WTC11 (cell line): ENCODE results near the gene ASF1A. TPM values are rescaled to one million over a fixed set of nuclear protein-coding genes. Genes with fewer than 3 reads are reported as not detected.

Experiments
- ATAC-seq: fragments of 200-7000 bp; cut with Tn5 transposase; 2 replicates; pipeline ENCODE4 v1.10.0; 2021; ENCODE audit warnings: mild to moderate bottlenecking, moderate library complexity
- CTCF ChIA-PET: fragments of 300-600 bp; sonication (Branson Sonifier 250); formaldehyde crosslinking; loops from one replicate; lab custom pipeline; 2021; ENCODE audit warnings: antibody characterized with exemption; lab: Charles Lee
- POLR2A ChIA-PET: fragments of 350-600 bp; sonication (Branson Sonifier 250); formaldehyde crosslinking; loops from one replicate; lab custom pipeline; 2021; ENCODE audit warnings: antibody characterized with exemption; lab: Charles Lee
- DNase-seq: peaks from one replicate; pipeline ENCODE4 v3.0.0; 2021; ENCODE audit warnings: low spot score
- H3K27ac Mint-ChIP-seq: 2 replicates; pipeline ENCODE4 v1.8.0; 2021; ENCODE audit warnings: mixed read lengths
- H3K27me3 Mint-ChIP-seq: 2 replicates; pipeline ENCODE4 v1.8.0; 2021; ENCODE audit warnings: low read depth, mild to moderate bottlenecking, moderate library complexity, mixed read lengths
- H3K36me3 Mint-ChIP-seq: 2 replicates; pipeline ENCODE4 v1.8.0; 2021; ENCODE audit warnings: mixed read lengths
- H3K4me1 Mint-ChIP-seq: 2 replicates; pipeline ENCODE4 v1.8.0; 2022; ENCODE audit warnings: mixed read lengths
- H3K4me3 Mint-ChIP-seq: 2 replicates; pipeline ENCODE4 v1.8.0; 2021; ENCODE audit warnings: mild to moderate bottlenecking, moderate library complexity, mixed read lengths
- H3K9me3 Mint-ChIP-seq: 2 replicates; pipeline ENCODE4 v1.8.0; 2021; ENCODE audit warnings: mixed read lengths
- AR ChIP-seq: fragments of 250-450 bp; sonication (Bioruptor Pico); IDR thresholded peaks from 2 replicates; pipeline ENCODE4 v1.9.0; 2021; ENCODE audit warnings: mild to moderate bottlenecking
- ATF1 ChIP-seq: sonication (generic); formaldehyde crosslinking; IDR thresholded peaks from 2 replicates; pipeline ENCODE4 v1.8.1; 2023; ENCODE audit warnings: mild to moderate bottlenecking, moderate library complexity, missing genetic modification reagents
- CREB1 ChIP-seq: sonication (generic); formaldehyde crosslinking; IDR thresholded peaks from 2 replicates; pipeline ENCODE4 v1.8.0; 2023; ENCODE audit warnings: mild to moderate bottlenecking, missing genetic modification reagents
- CREM ChIP-seq: sonication (generic); formaldehyde crosslinking; IDR thresholded peaks from 2 replicates; pipeline ENCODE4 v1.8.1; 2022; ENCODE audit warnings: mild to moderate bottlenecking, missing genetic modification reagents, moderate library complexity
- CTCF ChIP-seq: fragments of 200-600 bp; IDR thresholded peaks from 2 replicates; pipeline ENCODE4 v1.8.0; 2022; ENCODE audit warnings: antibody characterized with exemption
- E2F1 ChIP-seq: sonication (generic); formaldehyde crosslinking; IDR thresholded peaks from 2 replicates; pipeline ENCODE4 v1.8.0; 2022; ENCODE audit warnings: mild to moderate bottlenecking, missing genetic modification reagents
- E2F4 ChIP-seq: sonication (generic); formaldehyde crosslinking; IDR thresholded peaks from 2 replicates; pipeline ENCODE4 v1.8.1; 2022; ENCODE audit warnings: low read depth, mild to moderate bottlenecking, moderate library complexity, missing genetic modification reagents, borderline replicate concordance
- E2F5 ChIP-seq: sonication (generic); formaldehyde crosslinking; IDR thresholded peaks from 2 replicates; pipeline ENCODE4 v1.8.1; 2022; ENCODE audit warnings: mild to moderate bottlenecking, moderate library complexity, missing genetic modification reagents
- EMX1 ChIP-seq: fragments of 250-450 bp; sonication (Bioruptor Pico); IDR thresholded peaks from 2 replicates; pipeline ENCODE4 v1.8.0; 2021; ENCODE audit warnings: mild to moderate bottlenecking
- HMGA2 ChIP-seq: fragments of 250-450 bp; sonication (Bioruptor Pico); IDR thresholded peaks from 2 replicates; pipeline ENCODE4 v1.4.0; 2021; ENCODE audit warnings: mild to moderate bottlenecking, moderate library complexity
- IRF1 ChIP-seq: sonication (generic); formaldehyde crosslinking; IDR thresholded peaks from 2 replicates; pipeline ENCODE4 v1.8.0; 2023; ENCODE audit warnings: missing genetic modification reagents
- IRF2 ChIP-seq: sonication (generic); formaldehyde crosslinking; IDR thresholded peaks from 2 replicates; pipeline ENCODE4 v1.8.0; 2022; ENCODE audit warnings: low read depth, missing genetic modification reagents, borderline replicate concordance
- NR2C2 ChIP-seq: sonication (generic); formaldehyde crosslinking; IDR thresholded peaks from 2 replicates; pipeline ENCODE4 v1.8.0; 2022; ENCODE audit warnings: mild to moderate bottlenecking, missing genetic modification reagents
- ZNF121 ChIP-seq: sonication (generic); formaldehyde crosslinking; IDR thresholded peaks from 2 replicates; pipeline ENCODE4 v1.8.0; 2023; ENCODE audit warnings: missing genetic modification reagents
- ZNF396 ChIP-seq: fragments of 250-450 bp; sonication (Bioruptor Pico); IDR thresholded peaks from 2 replicates; pipeline ENCODE4 v1.8.0; 2021; ENCODE audit warnings: mild to moderate bottlenecking, moderate library complexity, borderline replicate concordance
- ZNF416 ChIP-seq: fragments of 250-450 bp; sonication (Bioruptor Pico); IDR thresholded peaks from 2 replicates; pipeline ENCODE4 v1.9.0; 2021; ENCODE audit warnings: mild to moderate bottlenecking, inconsistent platforms
- ZNF423 ChIP-seq: fragments of 250-450 bp; sonication (Bioruptor Pico); IDR thresholded peaks from 2 replicates; pipeline ENCODE4 v2.1.2; 2022; ENCODE audit warnings: mild to moderate bottlenecking, moderate library complexity
- total RNA-seq: library from RNA; stranded (reverse); gene quantifications from 3 replicates; pipeline ENCODE4 v1.2.3, GENCODE V29; 2021

The ASF1A gene
- total RNA-seq, 1 experiment from 2014 or later = 36.7 TPM

GRCh38 chr6:118931436-118931835, 37.5 kb downstream of the ASF1A start:
- H3K36me3 Mint-ChIP-seq = peaks cover 35% of the 10 kb centered on the region
- H3K27me3 Mint-ChIP-seq = no peaks in the 10 kb centered on the region
- H3K9me3 Mint-ChIP-seq = peaks cover 3% of the 10 kb centered on the region
- POLR2A ChIA-PET = no interaction called here
- CTCF ChIA-PET = no interaction called here
- TF ChIP-seq NR2C2 (CRISPR knock-in tag) (no peak), E2F4 (no peak), CTCF (no peak), ZNF121 (CRISPR knock-in tag) (no peak), ATF1 (no peak), ZNF396 (CRISPR knock-in tag) (no peak), IRF2 (no peak), ZNF423 (CRISPR knock-in tag) (no peak), IRF1 (CRISPR knock-in tag) (no peak), E2F5 (no peak)
- H3K4me1 Mint-ChIP-seq = peaks cover 21% of the 10 kb centered on the region
- no peak overlapping the region for H3K27ac Mint-ChIP-seq
- H3K4me3 Mint-ChIP-seq = no peak overlapping the region
- DNase-seq (no peak), ATAC-seq (no peak)

- DNase-seq = no peak
- Mint-ChIP-seq H3K27me3 (no peaks in the 10 kb centered on the region), H3K4me1 (peaks cover 23% of the 10 kb centered on the region), H3K4me3 (no peak overlapping the region), H3K36me3 (peaks cover 37% of the 10 kb centered on the region), H3K27ac (no peak overlapping the region), H3K9me3 (peaks cover 11% of the 10 kb centered on the region)
- POLR2A ChIA-PET = no interaction called here
- no peak for ATAC-seq
- TF ChIP-seq CREM = no peak
- no peak for TF ChIP-seq CREB1 (CRISPR knock-in tag)
- TF ChIP-seq HMGA2 (CRISPR knock-in tag) = no peak
- TF ChIP-seq E2F1 (CRISPR knock-in tag) = no peak
- TF ChIP-seq ZNF416 (CRISPR knock-in tag) = no peak
- TF ChIP-seq EMX1 = no peak
- no peak for TF ChIP-seq IRF1 (CRISPR knock-in tag)
- CTCF ChIA-PET = no interaction called here
Observed at GRCh38 chr6:118932421-118932820, 38.5 kb downstream of the ASF1A start.

- ChIA-PET CTCF (no interaction called here), POLR2A (interaction anchor here (0.5 kb wide), 1 partner anchor 173 kb away, joined by 6 read pairs; no protein-coding TSS in a partner anchor)
- Mint-ChIP-seq H3K4me1 (peaks cover 23% of the 10 kb centered on the region), H3K36me3 (peaks cover 39% of the 10 kb centered on the region), H3K27me3 (no peaks in the 10 kb centered on the region), H3K9me3 (peaks cover 15% of the 10 kb centered on the region), H3K27ac (peak overlapping the region; percentile 65; the same call in 1 of the 2 replicates), H3K4me3 (peak overlapping the region; percentile 86)
- DNase-seq (no peak), ATAC-seq (no peak)
- TF ChIP-seq AR = no peak
- no peak for TF ChIP-seq ZNF121 (CRISPR knock-in tag)
- TF ChIP-seq E2F1 (CRISPR knock-in tag) = no peak
- TF ChIP-seq E2F5 = no peak
- TF ChIP-seq E2F4 = no peak
Observed at GRCh38 chr6:118933855-118934460, 40.0 kb downstream of the ASF1A start.
